Pancreas (tissue), 10 donors: ENCODE measurements around the gene ADAMTSL1. TPM values are rescaled to one million over a fixed set of nuclear protein-coding genes. Genes with fewer than 3 reads are reported as not detected.

Source experiments
- ATAC-seq, 4 donors: fragments of 200-7000 bp; cut with Tn5 transposase; one replicate each; pipeline versions ENCODE4 v1.8.0 to v1.9.1; 2020; ENCODE audit warnings: mild to moderate bottlenecking in 4 of 4, moderate library complexity in 4 of 4
- DNase-seq, 6 donors: peaks; one replicate each; pipeline ENCODE4 v3.0.0-alpha.2; 2020
- FAIRE-seq: peaks from 2 replicates; lab custom pipeline; 2012; peaks lifted over from hg19 to GRCh38; lab: Jason Lieb, UNC
- H3K27ac ChIP-seq, 4 donors: fragments of 200-600 bp; sonication (generic); 1 replicate in 3 of 4; 2 replicates in 1 of 4; pipeline versions ENCODE4 v1.5.0 to v1.8.0; 2020
- H3K27me3 ChIP-seq, 4 donors: fragments of 200-600 bp; one replicate each; pipeline ENCODE4 v1.8.0; 2021
- H3K36me3 ChIP-seq, 3 donors: fragments of 200-600 bp; sonication (generic) in 1 of 3; one replicate each; pipeline versions ENCODE4 v1.5.0 to v1.8.0; 2020 to 2021
- H3K4me1 ChIP-seq, 3 donors: fragments of 200-600 bp; one replicate each; pipeline ENCODE4 v1.8.0; 2021
- H3K4me3 ChIP-seq, 4 donors: fragments of 200-600 bp; sonication (generic) in 2 of 4; one replicate each; pipeline versions ENCODE4 v1.5.0 to v1.8.0; 2020 to 2021
- H3K9me3 ChIP-seq, 4 donors: fragments of 200-600 bp; one replicate each; pipeline ENCODE4 v1.8.0; 2021
- CTCF ChIP-seq, 4 donors: fragments of 200-600 bp; sonication (generic) in 3 of 4; IDR thresholded peaks; one replicate each; pipeline versions ENCODE4 v1.5.0 to v1.8.0; 2021; ENCODE audit warnings: antibody characterized with exemption in 4 of 4
- WGBS, 2 donors: extraction: QIAGEN DNeasy Blood & Tissue Kit; methylation state at CpG; one replicate each; pipeline ENCODE4 v1.1.7; 2013; 5-methylcytosine and 5-hydroxymethylcytosine counted together
- intact Hi-C, 3 donors: fragments of 100-400 bp; cut with DNase I; formaldehyde crosslinking; loops; one replicate each; pipeline versions ENCODE4 v1.11.1 to v1.14.2; 2022
- polyA plus RNA-seq, 2 donors: library from polyadenylated mRNA; stranded (reverse); fragments of 200-250 nt; gene quantifications; one replicate each; pipeline ENCODE4 v1.2.3, GENCODE V29; 2013
- total RNA-seq, 6 donors: library from RNA; stranded (reverse); fragmentation: NEBNext Ultra II Directional in 4 of 6; extraction: Animal tissue kit (Norgen Biotek cat#: 25700) in 4 of 6; gene quantifications; one replicate each; pipeline versions ENCODE4 v1.2.1 to v1.2.4, GENCODE V29; 2021 to 2023
- donor health status: healthy with polysubstance abuse.
- donor health status: DM: no; HTN: no; CAD: no; lungs with moderate emphysema.
- donor health status: DM: no; HTN: no; CAD: no.
- donor health status: control.
- donor health status: control.
- donor health status: Bipolar disorder and iron deficiency.
- donor health status: DM: yes; HTN: yes; CAD: no.
- donor health status: DM: no; HTN: no; CAD: no.
- donor health status: DM: no; HTN: no; CAD: no.
- donor health status: DM: yes; HTN: yes; CAD: no.

Gene ADAMTSL1
- total and polyA plus RNA-seq, 8 donors: 0.24 to 2.1 (median 0.67) TPM

DNA sequence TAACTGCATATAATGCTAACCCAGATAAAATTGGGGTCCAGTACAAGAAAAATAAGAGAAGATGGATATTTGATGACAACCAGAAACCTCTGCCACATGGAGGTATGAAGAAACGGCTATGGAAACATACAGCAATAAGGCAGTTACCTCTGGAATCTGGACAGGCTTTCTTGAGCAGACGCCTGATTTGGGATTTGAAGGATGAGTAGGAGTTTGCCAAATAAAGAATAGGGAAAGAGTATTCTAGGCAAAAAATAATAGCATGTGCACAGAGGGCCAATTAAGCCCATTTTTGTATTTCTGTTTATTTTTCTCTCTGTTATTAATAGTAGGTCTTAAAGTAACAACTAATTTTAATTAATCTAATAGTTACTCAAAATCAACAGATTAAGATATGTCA lies 144.9 kb downstream of the ADAMTSL1 start:
- DNase-seq (no peak), FAIRE-seq (no peak), ATAC-seq (no peak)
- Histone ChIP-seq H3K27ac (no peak overlapping the region), H3K9me3 (no peaks in the 10 kb centered on the region), H3K4me1 (no peaks in the 10 kb centered on the region), H3K36me3 (no peaks in the 10 kb centered on the region), H3K4me3 (no peak overlapping the region), H3K27me3 (no peaks in the 10 kb centered on the region)
- TF ChIP-seq CTCF (IDR thresholded peaks at IDR 0.05): no peak
- intact Hi-C loops: no loop called here
- 56 to 85% methylated on average over 2 of the region's 2 CpGs for WGBS, 2 donors

- H3K27ac ChIP-seq: no peak overlapping the region
- H3K27me3 ChIP-seq: no peaks in the 10 kb centered on the region
- no peaks in the 10 kb centered on the region for H3K4me1 ChIP-seq
- no peaks in the 10 kb centered on the region for H3K9me3 ChIP-seq
- no peak for DNase-seq
- no peak for ATAC-seq
- H3K36me3 ChIP-seq: no peaks in the 10 kb centered on the region
- 71 to 82% methylated on average over 11 of the region's 11 CpGs for WGBS, 2 donors
- intact Hi-C loops: no loop called here
- no peak for FAIRE-seq
- no peak for TF ChIP-seq CTCF (IDR thresholded peaks at IDR 0.05)
- H3K4me3 ChIP-seq: no peak overlapping the region
These were observed 148.4 kb downstream of the ADAMTSL1 start for GRCh38 chr9:18622186-18622836.

- Histone ChIP-seq H3K27me3 (no peaks in the 10 kb centered on the region), H3K27ac (no peak overlapping the region), H3K4me3 (no peak overlapping the region), H3K4me1 (no peaks in the 10 kb centered on the region), H3K36me3 (no peaks in the 10 kb centered on the region), H3K9me3 (no peaks in the 10 kb centered on the region)
- intact Hi-C loops: no loop called here
- WGBS, 2 donors: 48 to 70% methylated on average over 4 of the region's 4 CpGs
- no peak for FAIRE-seq
- TF ChIP-seq CTCF (IDR thresholded peaks at IDR 0.05): no peak
- DNase-seq: no peak
- ATAC-seq: no peak
These were observed 149.5 kb downstream of the ADAMTSL1 start for GRCh38 chr9:18623221-18624079.

DNA sequence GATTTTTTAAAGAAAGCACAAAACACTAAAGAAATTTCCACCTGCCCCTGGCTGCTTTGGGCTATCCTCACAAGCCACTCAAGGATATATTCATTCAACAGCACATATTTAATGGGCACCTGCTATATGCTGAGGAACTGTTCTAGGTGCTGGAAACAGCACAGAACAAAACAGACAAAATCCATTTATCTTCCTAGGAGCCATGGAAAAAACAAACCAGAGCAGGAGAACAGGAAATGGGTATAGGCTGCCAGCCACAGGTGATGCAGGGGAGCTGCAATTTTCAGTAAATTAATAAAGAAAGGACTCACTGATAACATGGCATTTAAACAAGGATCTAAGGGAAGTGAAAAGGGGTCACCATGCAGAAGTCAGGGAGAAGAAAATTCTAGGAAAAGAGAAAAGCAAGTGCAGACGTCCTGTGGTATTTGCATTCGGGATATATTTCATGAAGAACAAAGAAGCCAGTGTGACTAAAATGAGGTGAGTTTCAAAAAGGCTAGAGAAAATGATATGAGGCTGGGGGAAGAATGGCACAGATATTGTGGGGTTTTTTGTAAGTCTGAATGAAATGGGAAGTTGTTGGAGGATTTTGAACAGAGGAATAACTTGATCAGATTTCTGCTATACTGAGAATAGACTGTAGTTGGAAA lies 152.2 kb downstream of the ADAMTSL1 start:
- WGBS, 2 donors: 40 to 49% methylated on average over 2 of the region's 2 CpGs
- no peaks in the 10 kb centered on the region for H3K36me3 ChIP-seq
- intact Hi-C loops: no loop called here
- FAIRE-seq (no peak), DNase-seq (no peak), ATAC-seq (no peak)
- H3K9me3 ChIP-seq: no peaks in the 10 kb centered on the region
- H3K4me3 ChIP-seq: no peak overlapping the region
- no peak overlapping the region for H3K27ac ChIP-seq
- no peaks in the 10 kb centered on the region for H3K4me1 ChIP-seq
- TF ChIP-seq CTCF (IDR thresholded peaks at IDR 0.05): no peak
- H3K27me3 ChIP-seq: no peaks in the 10 kb centered on the region
